Cardiac muscle cell (in vitro differentiated cells and primary cell): ENCODE results near the gene SDK2. TPM values are rescaled to one million over a fixed set of nuclear protein-coding genes. Genes with fewer than 3 reads are reported as not detected.

Experiments
- DNase-seq, 2 donors: peaks; one replicate each; pipeline versions ENCODE4 v3.0.0 to v3.0.0-alpha.2; 2010 to 2017; ENCODE audit warnings: low read depth in 1 of 2, low spot score in 1 of 2
- H3K27ac ChIP-seq: fragments of 200-600 bp; sonication (generic); 2 replicates; pipeline ENCODE4 v1.5.1; 2016
- H3K27me3 ChIP-seq: fragments of 200-600 bp; sonication (generic); 2 replicates; pipeline ENCODE4 v1.6.0; 2016; ENCODE audit warnings: control low read depth
- H3K36me3 ChIP-seq: fragments of 200-600 bp; sonication (generic); 2 replicates; pipeline ENCODE4 v1.5.1; 2016; ENCODE audit warnings: control low read depth
- H3K4me1 ChIP-seq: fragments of 200-600 bp; sonication (generic); 2 replicates; pipeline ENCODE4 v1.8.1; 2017; ENCODE audit warnings: low read depth, mild to moderate bottlenecking, mixed run types
- H3K4me3 ChIP-seq: fragments of 200-600 bp; sonication (generic); 2 replicates; pipeline ENCODE4 v1.5.1; 2016; ENCODE audit warnings: mild to moderate bottlenecking
- H3K9me3 ChIP-seq: fragments of 200-600 bp; sonication (generic); 2 replicates; pipeline ENCODE4 v1.5.1; 2017; ENCODE audit warnings: low read depth, mild to moderate bottlenecking, control low read depth
- polyA plus RNA-seq: library from polyadenylated mRNA; unstranded; fragments of >200 nt; fragmentation: Nextera tagmentation; extraction: Ambion mirVana; gene quantifications from 2 replicates; pipeline ENCODE4 v1.2.1, GENCODE V29; 2016
- total RNA-seq: library from RNA; depleted of rRNA; stranded (reverse); fragments of >200 nt; gene quantifications from 2 replicates; pipeline ENCODE4 v1.2.3, GENCODE V29; 2016
- TF ChIP-seq, protein P1 (sequence below): IDR thresholded peaks from 2 replicates; pipeline ENCODE4 v1.5.1; 2012; ENCODE audit warnings: low read depth, mild to moderate bottlenecking, low read length

The SDK2 gene
- total and polyA plus RNA-seq, 2 experiments from 2014 or later = 11.8 to 46.8 TPM

DNA sequence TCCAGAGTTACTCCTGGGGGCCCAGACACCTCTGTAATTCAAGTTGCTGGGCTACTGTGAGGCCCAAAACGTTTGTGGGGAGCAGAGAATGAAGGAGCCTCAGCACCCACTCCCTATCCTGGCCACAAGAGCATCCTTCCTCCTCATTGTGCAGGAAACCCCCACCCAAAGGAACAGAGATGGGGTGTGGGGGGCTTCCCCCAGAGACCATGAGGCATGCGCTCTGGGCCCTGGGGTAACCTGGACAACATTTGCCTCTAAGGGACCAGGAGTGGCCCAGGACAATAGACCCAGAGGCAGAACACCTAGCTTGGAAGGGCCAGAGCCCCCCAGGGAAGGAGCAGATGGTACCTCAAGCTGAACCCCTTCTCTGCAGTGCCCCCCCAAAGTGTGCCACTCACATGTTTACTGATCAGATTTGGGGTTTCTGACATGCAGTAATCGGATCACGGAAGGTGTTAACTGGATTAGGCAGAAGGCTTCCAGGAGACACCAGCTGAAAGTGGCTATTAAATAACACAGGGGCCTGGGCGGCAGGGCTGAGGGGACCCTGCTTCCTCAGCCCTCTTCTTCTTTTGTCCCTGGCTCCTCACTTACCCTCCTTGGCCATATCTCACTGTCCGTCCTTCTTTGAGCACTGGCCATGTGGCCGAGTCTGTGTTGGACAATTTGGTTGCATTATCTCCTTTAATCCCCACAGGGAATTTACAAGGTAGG, 50.8 kb downstream of the SDK2 start:
- no peaks in the 10 kb centered on the region for H3K9me3 ChIP-seq
- no peak for DNase-seq
- H3K27ac ChIP-seq = no peak overlapping the region
- TF ChIP-seq, protein P1, sequence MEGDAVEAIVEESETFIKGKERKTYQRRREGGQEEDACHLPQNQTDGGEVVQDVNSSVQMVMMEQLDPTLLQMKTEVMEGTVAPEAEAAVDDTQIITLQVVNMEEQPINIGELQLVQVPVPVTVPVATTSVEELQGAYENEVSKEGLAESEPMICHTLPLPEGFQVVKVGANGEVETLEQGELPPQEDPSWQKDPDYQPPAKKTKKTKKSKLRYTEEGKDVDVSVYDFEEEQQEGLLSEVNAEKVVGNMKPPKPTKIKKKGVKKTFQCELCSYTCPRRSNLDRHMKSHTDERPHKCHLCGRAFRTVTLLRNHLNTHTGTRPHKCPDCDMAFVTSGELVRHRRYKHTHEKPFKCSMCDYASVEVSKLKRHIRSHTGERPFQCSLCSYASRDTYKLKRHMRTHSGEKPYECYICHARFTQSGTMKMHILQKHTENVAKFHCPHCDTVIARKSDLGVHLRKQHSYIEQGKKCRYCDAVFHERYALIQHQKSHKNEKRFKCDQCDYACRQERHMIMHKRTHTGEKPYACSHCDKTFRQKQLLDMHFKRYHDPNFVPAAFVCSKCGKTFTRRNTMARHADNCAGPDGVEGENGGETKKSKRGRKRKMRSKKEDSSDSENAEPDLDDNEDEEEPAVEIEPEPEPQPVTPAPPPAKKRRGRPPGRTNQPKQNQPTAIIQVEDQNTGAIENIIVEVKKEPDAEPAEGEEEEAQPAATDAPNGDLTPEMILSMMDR = no peak
- H3K36me3 ChIP-seq = no peaks in the 10 kb centered on the region
- H3K4me3 ChIP-seq = no peak overlapping the region
- H3K4me1 ChIP-seq = peaks cover 12% of the 10 kb centered on the region
- H3K27me3 ChIP-seq = no peaks in the 10 kb centered on the region

DNA sequence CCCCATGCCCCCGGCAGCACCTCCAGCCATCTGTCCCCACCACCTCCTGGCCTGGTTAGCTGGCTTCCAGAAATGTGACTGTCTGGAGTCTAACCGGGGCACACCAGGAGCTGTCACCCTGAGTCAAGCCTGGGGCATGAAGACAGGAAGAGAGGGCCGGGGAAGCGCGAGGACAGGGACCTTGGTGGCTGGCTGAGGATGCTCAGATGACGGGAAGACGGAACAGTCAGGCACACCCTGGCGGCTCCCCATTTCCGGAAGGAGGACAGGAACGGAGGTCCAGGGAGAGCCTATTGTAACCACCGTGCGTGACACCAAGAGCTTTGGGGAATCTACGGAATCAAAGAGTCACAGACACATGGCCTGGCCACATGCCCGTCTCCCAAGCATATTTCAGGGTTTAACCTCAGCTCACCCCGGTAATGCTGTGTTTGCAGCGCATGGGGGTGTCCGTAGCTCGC, 51.7 kb downstream of the SDK2 start:
- Histone ChIP-seq H3K9me3 (no peaks in the 10 kb centered on the region), H3K4me1 (peaks cover 12% of the 10 kb centered on the region), H3K27ac (no peak overlapping the region), H3K36me3 (no peaks in the 10 kb centered on the region), H3K27me3 (no peaks in the 10 kb centered on the region), H3K4me3 (no peak overlapping the region)
- no peak for DNase-seq
- TF ChIP-seq, protein P1 = no peak

DNA sequence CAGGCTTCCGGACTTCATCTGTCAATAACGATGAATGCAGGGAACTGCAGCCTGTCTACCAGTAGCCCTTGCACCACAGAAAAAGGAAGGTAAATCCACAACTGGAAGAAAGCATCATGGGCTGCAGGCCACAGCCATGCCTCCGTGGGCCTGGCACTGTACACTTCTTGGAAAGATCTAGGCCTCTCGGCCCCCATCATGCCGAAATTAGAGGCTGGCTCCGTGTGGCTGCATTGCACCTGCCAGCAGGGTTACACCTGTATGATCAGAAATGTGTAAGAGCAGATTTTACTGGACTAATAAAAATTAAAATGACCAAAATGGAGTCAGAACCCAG, 52.2 kb downstream of the SDK2 start:
- Histone ChIP-seq H3K36me3 (no peaks in the 10 kb centered on the region), H3K27ac (no peak overlapping the region), H3K4me3 (no peak overlapping the region), H3K27me3 (no peaks in the 10 kb centered on the region), H3K4me1 (peaks cover 13% of the 10 kb centered on the region), H3K9me3 (no peaks in the 10 kb centered on the region)
- DNase-seq = no peak
- TF ChIP-seq, protein P1 = no peak

DNA sequence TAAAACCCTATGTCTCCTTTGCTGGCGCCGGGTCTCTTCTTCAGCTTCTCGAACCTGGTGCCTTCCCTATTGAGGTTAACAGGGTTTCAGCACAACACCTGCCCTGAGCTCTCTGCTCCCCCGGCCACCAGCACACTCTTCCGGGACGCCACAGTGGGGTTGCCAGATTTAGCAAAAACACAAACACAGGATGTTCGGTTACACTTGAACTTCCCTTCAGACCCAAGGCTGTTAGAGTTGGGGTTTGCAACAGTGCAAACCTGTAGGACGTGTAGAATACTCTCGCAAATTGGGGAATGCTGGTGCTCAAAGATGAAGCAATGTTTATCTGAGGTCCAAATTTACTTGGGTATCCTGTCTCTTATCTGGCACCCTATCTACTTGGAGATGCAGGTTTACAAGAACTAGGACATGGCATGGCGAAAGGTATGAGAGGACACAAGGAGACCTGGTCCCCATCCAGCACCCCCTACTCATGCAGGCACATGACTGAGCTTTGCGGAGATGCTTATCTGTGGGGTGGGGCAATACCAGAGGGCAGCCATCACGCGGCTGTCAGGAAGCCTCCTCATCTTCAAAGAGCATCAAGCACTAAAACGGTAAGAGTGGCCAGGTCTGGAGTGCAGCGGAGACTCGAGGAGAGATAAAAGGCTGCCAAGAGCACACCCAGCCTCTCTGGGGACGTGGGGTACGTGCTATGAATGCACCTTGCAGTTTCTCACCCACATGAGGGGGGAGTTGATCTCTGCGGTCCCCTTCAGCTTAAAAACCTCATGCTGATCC, 52.8 kb downstream of the SDK2 start:
- Histone ChIP-seq H3K9me3 (no peaks in the 10 kb centered on the region), H3K27ac (no peak overlapping the region), H3K4me3 (no peak overlapping the region), H3K27me3 (no peaks in the 10 kb centered on the region), H3K36me3 (no peaks in the 10 kb centered on the region), H3K4me1 (peaks cover 13% of the 10 kb centered on the region)
- DNase-seq = no peak
- TF ChIP-seq, protein P1 = no peak

DNA sequence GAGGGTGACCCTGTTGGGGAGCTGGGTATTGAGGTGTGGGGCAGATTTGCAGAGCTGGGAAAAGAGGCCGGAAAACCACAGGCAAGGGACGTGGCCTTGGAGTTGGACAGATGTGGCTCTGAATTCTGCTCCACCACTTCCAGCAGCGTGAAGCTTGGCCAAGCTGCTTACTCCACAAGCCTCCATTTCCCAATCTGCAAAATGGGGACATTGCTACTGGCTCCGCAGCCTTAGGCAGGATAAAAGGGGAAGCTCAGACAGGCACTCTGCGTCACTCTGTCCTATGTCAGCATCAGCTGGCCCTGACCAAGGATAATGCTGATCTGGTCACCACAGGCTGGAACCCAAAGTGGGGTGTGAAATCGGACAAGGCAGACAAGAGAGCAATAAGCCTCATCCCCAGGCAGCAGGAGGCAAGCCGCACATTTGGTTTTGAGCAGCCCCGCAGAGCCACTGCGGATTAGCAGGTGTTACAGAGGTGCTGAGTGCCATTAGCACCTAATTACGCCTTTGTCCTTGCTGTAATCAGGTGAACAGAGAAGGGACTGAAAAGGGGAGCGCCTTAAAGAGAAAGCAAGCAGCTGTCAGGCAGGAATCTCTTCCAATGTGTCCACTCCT, 54.8 kb downstream of the SDK2 start:
- Histone ChIP-seq H3K36me3 (no peaks in the 10 kb centered on the region), H3K27me3 (no peaks in the 10 kb centered on the region), H3K9me3 (no peaks in the 10 kb centered on the region), H3K27ac (no peak overlapping the region), H3K4me3 (no peak overlapping the region), H3K4me1 (peaks cover 13% of the 10 kb centered on the region)
- TF ChIP-seq, protein P1 = no peak
- no peak for DNase-seq
